Suprapubic skin (tissue), 4 donors: ENCODE data around the gene KLK14. TPM values are rescaled to one million over a fixed set of nuclear protein-coding genes. Genes with fewer than 3 reads are reported as not detected.

Source experiments
- DNase-seq, 2 donors: peaks; one replicate each; pipeline ENCODE4 v3.0.0-alpha.2; 2019; ENCODE audit warnings: low spot score in 2 of 2
- H3K27ac ChIP-seq: fragments of 200-600 bp; sonication (generic); one replicate; pipeline ENCODE4 v1.5.1; 2019
- H3K27me3 ChIP-seq: fragments of 200-600 bp; sonication (generic); one replicate; pipeline ENCODE4 v1.5.1; 2019
- H3K36me3 ChIP-seq: fragments of 200-600 bp; sonication (generic); one replicate; pipeline ENCODE4 v1.5.1; 2019
- H3K4me1 ChIP-seq: fragments of 200-600 bp; sonication (generic); one replicate; pipeline ENCODE4 v1.5.1; 2019
- H3K4me3 ChIP-seq: fragments of 200-600 bp; sonication (generic); one replicate; pipeline ENCODE4 v1.5.1; 2019; ENCODE audit warnings: mild to moderate bottlenecking
- H3K9me3 ChIP-seq: fragments of 200-600 bp; sonication (generic); one replicate; pipeline ENCODE4 v1.5.1; 2019
- EP300 ChIP-seq: sonication (generic); formaldehyde crosslinking; IDR thresholded peaks from one replicate; pipeline ENCODE4 v1.6.1; 2017; ENCODE audit warnings: antibody characterized with exemption
- POLR2A ChIP-seq, 2 donors: fragments of 450-650 bp; IDR thresholded peaks; one replicate each; pipeline ENCODE4 v1.6.1; 2017; ENCODE audit warnings: antibody characterized with exemption in 2 of 2, mild to moderate bottlenecking in 2 of 2, moderate library complexity in 2 of 2
- POLR2AphosphoS5 ChIP-seq, 3 donors: sonication (generic); formaldehyde crosslinking; IDR thresholded peaks; one replicate each; pipeline ENCODE4 v1.6.1; 2017; ENCODE audit warnings: antibody characterized with exemption in 3 of 3
- WGBS: methylation state at CpG from one replicate; pipeline ENCODE4 v1.1.5; 2018; 5-methylcytosine and 5-hydroxymethylcytosine counted together
- total RNA-seq, 4 donors: library from RNA; depleted of rRNA; stranded (reverse); fragments of >200 nt; gene quantifications; one replicate each; pipeline ENCODE4 v1.1.0, GENCODE V29; 2016
- TF ChIP-seq, protein P1 (sequence below), 2 donors: fragments of 200-600 bp in 1 of 2; fragments of 450-650 bp in 1 of 2; sonication (generic) in 1 of 2; IDR thresholded peaks; one replicate each; pipeline ENCODE4 v1.5.1; 2016 to 2019; ENCODE audit warnings: antibody characterized with exemption in 2 of 2, mild to moderate bottlenecking in 1 of 2, moderate library complexity in 1 of 2

KLK14 gene
- total RNA-seq, 4 donors from 2014 or later, result 3.8 to 22.8 (median 5.2) TPM

DNA sequence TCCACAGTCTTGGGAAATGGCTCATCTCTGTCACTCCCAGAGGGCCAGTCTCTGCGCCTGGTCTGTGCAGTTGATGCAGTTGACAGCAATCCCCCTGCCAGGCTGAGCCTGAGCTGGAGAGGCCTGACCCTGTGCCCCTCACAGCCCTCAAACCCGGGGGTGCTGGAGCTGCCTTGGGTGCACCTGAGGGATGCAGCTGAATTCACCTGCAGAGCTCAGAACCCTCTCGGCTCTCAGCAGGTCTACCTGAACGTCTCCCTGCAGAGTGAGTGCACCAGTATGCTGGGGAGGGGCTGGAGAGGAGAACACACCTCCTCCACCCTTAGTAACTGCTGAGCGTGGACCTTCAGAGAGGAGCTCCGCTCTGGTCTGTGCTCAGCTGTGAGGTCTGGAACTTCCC is 44.3 kb upstream of the KLK14 start:
- WGBS, result 62% methylated on average over 6 of the region's 6 CpGs
- no peaks in the 10 kb centered on the region for H3K9me3 ChIP-seq
- no peak overlapping the region for H3K27ac ChIP-seq
- peaks cover 24% of the 10 kb centered on the region for H3K27me3 ChIP-seq
- H3K4me1 ChIP-seq, result peaks cover 9% of the 10 kb centered on the region
- H3K36me3 ChIP-seq, result no peaks in the 10 kb centered on the region
- TF ChIP-seq EP300, result no peak
- TF ChIP-seq, protein P1, sequence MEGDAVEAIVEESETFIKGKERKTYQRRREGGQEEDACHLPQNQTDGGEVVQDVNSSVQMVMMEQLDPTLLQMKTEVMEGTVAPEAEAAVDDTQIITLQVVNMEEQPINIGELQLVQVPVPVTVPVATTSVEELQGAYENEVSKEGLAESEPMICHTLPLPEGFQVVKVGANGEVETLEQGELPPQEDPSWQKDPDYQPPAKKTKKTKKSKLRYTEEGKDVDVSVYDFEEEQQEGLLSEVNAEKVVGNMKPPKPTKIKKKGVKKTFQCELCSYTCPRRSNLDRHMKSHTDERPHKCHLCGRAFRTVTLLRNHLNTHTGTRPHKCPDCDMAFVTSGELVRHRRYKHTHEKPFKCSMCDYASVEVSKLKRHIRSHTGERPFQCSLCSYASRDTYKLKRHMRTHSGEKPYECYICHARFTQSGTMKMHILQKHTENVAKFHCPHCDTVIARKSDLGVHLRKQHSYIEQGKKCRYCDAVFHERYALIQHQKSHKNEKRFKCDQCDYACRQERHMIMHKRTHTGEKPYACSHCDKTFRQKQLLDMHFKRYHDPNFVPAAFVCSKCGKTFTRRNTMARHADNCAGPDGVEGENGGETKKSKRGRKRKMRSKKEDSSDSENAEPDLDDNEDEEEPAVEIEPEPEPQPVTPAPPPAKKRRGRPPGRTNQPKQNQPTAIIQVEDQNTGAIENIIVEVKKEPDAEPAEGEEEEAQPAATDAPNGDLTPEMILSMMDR (IDR thresholded peaks at IDR 0.05), result no peak
- TF ChIP-seq POLR2AphosphoS5 (IDR thresholded peaks at IDR 0.05), result no peak
- no peak for TF ChIP-seq POLR2A (IDR thresholded peaks at IDR 0.05)
- peak overlapping the region; percentile 11 for H3K4me3 ChIP-seq
- DNase-seq, result peak; percentile 55 to 58

DNA sequence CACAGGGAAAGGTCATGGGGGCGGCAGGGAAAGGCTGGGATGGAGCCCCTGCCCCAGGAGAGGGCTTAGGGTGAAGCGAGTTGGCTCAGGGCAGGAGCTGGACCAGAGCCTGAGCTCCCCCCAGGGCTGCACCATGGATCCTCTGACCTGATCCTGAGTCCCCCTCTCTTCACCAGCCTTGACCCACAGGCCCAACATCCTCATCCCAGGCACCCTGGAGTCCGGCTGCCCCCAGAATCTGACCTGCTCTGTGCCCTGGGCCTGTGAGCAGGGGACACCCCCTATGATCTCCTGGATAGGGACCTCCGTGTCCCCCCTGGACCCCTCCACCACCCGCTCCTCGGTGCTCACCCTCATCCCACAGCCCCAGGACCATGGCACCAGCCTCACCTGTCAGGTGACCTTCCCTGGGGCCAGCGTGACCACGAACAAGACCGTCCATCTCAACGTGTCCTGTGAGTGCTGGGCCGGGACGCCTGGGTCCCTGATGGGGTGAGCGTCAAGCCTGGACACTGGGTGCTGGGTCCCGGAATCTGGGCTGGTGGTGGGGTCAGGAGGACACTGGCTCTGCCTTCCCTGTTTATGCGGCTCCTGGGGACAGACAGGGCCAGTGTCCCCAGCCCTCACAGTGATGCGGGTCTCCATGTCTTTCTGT is 42.9 kb upstream of the KLK14 start:
- Histone ChIP-seq H3K36me3 (no peaks in the 10 kb centered on the region), H3K27me3 (peaks cover 23% of the 10 kb centered on the region), H3K9me3 (no peaks in the 10 kb centered on the region), H3K4me3 (peak overlapping the region; percentile 25), H3K4me1 (peaks cover 9% of the 10 kb centered on the region), H3K27ac (no peak overlapping the region)
- 92% methylated on average over 4 of the region's 16 CpGs for WGBS
- peak; percentile 41 to 74 for DNase-seq
- TF ChIP-seq, protein P1 (IDR thresholded peaks at IDR 0.05), result no peak
- TF ChIP-seq POLR2AphosphoS5 (IDR thresholded peaks at IDR 0.05) (no peak), EP300 (no peak), POLR2A (IDR thresholded peaks at IDR 0.05) (no peak)

DNA sequence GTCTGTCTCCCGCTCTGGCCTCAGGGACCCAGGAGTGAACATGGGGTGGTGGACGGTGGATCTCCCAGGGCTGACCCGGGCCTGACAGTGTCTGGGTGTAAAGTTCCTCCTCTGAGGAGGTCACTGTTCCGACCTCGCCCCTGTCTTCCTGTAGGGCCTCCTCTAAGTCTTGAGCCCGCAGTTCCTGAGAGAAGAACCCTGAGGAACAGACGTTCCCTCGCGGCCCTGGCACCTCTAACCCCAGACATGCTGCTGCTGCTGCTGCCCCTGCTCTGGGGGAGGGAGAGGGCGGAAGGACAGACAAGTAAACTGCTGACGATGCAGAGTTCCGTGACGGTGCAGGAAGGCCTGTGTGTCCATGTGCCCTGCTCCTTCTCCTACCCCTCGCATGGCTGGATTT is 42.0 kb upstream of the KLK14 start, which contains the start of gene SIGLEC9:
TSS of gene SIGLEC9 (plus strand) at position 178 of the 400 bp plus-strand sequence. CDS start at position 247, 69 bp downstream.
- H3K9me3 ChIP-seq, result no peaks in the 10 kb centered on the region
- no peaks in the 10 kb centered on the region for H3K36me3 ChIP-seq
- TF ChIP-seq POLR2AphosphoS5 (IDR thresholded peaks at IDR 0.05), result no peak
- no peak for TF ChIP-seq EP300
- no peak for TF ChIP-seq POLR2A (IDR thresholded peaks at IDR 0.05)
- TF ChIP-seq, protein P1 (IDR thresholded peaks at IDR 0.05), result no peak
- H3K27ac ChIP-seq, result peak within 1 kb of the TSS; percentile 32
- H3K4me3 ChIP-seq, result peak within 1 kb of the TSS; percentile 25
- H3K27me3 ChIP-seq, result peaks cover 14% of the 10 kb centered on the region
- peaks cover 9% of the 10 kb centered on the region for H3K4me1 ChIP-seq
- DNase-seq, result peak; percentile 63 to 82
- 56% methylated on average over 7 of the region's 14 CpGs for WGBS

DNA sequence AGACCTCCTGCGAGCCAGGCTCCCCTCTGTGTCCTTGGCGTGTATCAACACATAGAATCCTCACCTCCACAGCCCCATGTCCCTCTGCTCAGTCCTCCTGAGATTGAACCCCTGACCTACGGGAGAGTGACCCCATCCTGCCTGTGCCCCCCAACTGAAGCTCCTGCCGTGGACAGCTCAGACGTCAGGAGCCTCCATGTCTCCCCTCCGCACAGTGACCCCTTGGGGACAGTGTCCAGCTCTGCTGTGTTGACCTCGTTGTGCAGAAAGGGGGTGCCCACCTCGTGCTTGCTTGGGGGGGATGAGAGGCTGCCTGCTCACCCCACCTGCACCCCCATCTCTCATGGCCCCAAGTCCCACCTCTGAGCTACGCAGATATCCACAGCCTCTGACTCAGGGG is 41.5 kb upstream of the KLK14 start:
- 75% methylated on average over 9 of the region's 9 CpGs for WGBS
- no peak for TF ChIP-seq POLR2A (IDR thresholded peaks at IDR 0.05)
- TF ChIP-seq, protein P1 (IDR thresholded peaks at IDR 0.05), result no peak
- TF ChIP-seq POLR2AphosphoS5 (IDR thresholded peaks at IDR 0.05), result no peak
- no peak for TF ChIP-seq EP300
- peaks cover 8% of the 10 kb centered on the region for H3K4me1 ChIP-seq
- H3K36me3 ChIP-seq, result no peaks in the 10 kb centered on the region
- no peak overlapping the region for H3K4me3 ChIP-seq
- peaks cover 10% of the 10 kb centered on the region for H3K27me3 ChIP-seq
- DNase-seq, result no peak
- H3K9me3 ChIP-seq, result no peaks in the 10 kb centered on the region
- H3K27ac ChIP-seq, result peak overlapping the region; percentile 32

DNA sequence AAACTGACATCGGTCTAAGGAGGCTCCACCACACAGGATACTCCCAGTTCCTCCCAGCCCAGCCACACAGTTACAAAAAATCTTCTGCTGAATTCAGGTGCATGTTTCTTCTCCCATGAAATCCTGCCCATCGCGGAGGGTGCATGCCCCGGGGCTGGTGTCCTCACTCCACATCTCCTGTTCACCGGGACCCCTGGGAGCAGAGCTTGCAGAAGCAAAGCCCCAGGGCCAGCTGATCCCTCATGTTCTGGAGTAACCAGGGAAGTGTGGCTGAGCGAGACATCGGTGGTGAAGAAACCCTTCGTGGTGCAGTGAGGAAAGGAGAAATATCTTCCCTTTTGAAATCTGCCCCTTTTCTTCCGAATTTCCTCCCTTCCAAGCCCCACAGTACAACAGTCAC is 41.1 kb upstream of the KLK14 start:
- no peak for DNase-seq
- H3K9me3 ChIP-seq, result no peaks in the 10 kb centered on the region
- TF ChIP-seq, protein P1 (IDR thresholded peaks at IDR 0.05), result no peak
- TF ChIP-seq POLR2AphosphoS5 (IDR thresholded peaks at IDR 0.05) (no peak), EP300 (no peak), POLR2A (IDR thresholded peaks at IDR 0.05) (no peak)
- H3K36me3 ChIP-seq, result no peaks in the 10 kb centered on the region
- WGBS, result 64% methylated on average over 9 of the region's 9 CpGs
- H3K4me3 ChIP-seq, result no peak overlapping the region
- peak overlapping the region; percentile 32 for H3K27ac ChIP-seq
- H3K27me3 ChIP-seq, result peaks cover 10% of the 10 kb centered on the region
- H3K4me1 ChIP-seq, result peaks cover 4% of the 10 kb centered on the region
